ENCODE results near the gene WDR88.

Gene WDR88

DNA sequence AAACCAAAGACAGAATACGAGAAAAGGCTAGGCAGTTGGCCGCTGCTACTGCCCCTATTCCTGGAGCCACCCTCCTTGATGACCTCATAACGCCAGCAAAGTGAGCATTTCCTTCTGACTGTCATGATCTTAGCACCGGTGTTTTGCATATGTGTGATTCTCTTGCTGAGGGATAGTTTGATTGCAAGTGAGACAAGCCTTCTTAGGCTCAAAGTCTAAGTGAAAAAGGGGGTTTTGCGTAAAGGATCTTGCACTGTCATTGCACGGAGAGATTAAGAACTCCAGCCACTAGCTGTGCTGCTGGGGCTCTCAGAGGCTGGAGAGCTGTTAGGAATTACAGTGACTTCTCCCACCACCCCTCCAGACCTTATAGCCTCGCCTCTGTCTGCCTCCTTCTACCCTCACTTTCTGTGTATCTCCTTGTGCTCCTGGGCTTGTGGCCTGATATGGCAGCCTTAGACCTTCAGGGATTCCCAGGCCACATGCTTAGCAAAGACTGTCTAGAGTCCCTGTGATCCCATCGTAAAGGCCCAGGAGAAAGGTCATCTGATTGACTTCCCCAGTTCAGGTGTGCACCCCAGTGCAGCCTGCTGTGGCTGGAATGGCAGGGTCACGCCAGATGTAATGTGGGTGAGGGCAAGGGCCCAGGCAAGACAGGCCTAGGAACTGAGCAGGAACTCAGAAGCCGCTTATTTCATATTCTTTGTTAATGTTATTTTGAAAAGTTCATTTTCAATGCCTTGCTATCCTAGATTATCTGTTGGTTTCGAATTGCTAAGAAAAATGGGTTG lies 38.3 kb upstream of the WDR88 start:
- H3K27me3 Mint-ChIP-seq (ENCODE audit: low read depth) = no peaks in the 10 kb centered on the region
- no peaks in the 10 kb centered on the region for H3K4me1 Mint-ChIP-seq
- peaks cover 62% of the 10 kb centered on the region for H3K36me3 Mint-ChIP-seq (ENCODE audit: low read depth)
- no peak for TF ChIP-seq CTCF (IDR thresholded peaks at IDR 0.05; ENCODE audit: unreplicated experiment in 3 of 3)
- H3K9me3 Mint-ChIP-seq = no peaks in the 10 kb centered on the region
- no peak overlapping the region for H3K4me3 Mint-ChIP-seq
- H3K27ac Mint-ChIP-seq = peak overlapping the region; percentile 80 to 97 (median 90)

GRCh38 chr19:33094436-33095067 lies 37.4 kb upstream of the WDR88 start:
- H3K9me3 Mint-ChIP-seq = no peaks in the 10 kb centered on the region
- H3K36me3 Mint-ChIP-seq (ENCODE audit: low read depth) = peaks cover 61% of the 10 kb centered on the region
- H3K4me1 Mint-ChIP-seq = no peaks in the 10 kb centered on the region
- TF ChIP-seq CTCF (IDR thresholded peaks at IDR 0.05; ENCODE audit: unreplicated experiment in 3 of 3) = no peak
- no peaks in the 10 kb centered on the region for H3K27me3 Mint-ChIP-seq (ENCODE audit: low read depth)
- H3K27ac Mint-ChIP-seq = peak overlapping the region; percentile 80 to 97 (median 90)
- no peak overlapping the region for H3K4me3 Mint-ChIP-seq

- Mint-ChIP-seq H3K4me3 (no peak overlapping the region), H3K4me1 (no peaks in the 10 kb centered on the region), H3K27ac (no peak overlapping the region), H3K27me3 (ENCODE audit: low read depth) (no peaks in the 10 kb centered on the region), H3K9me3 (no peaks in the 10 kb centered on the region), H3K36me3 (ENCODE audit: low read depth) (peaks cover 59% of the 10 kb centered on the region)
- TF ChIP-seq CTCF (IDR thresholded peaks at IDR 0.05; ENCODE audit: unreplicated experiment in 3 of 3) = no peak
Measured at GRCh38 chr19:33096005-33096404, 35.9 kb upstream of the WDR88 start.

- H3K27me3 Mint-ChIP-seq (ENCODE audit: low read depth) = no peaks in the 10 kb centered on the region
- H3K4me3 Mint-ChIP-seq = no peak overlapping the region
- H3K4me1 Mint-ChIP-seq = no peaks in the 10 kb centered on the region
- H3K9me3 Mint-ChIP-seq = no peaks in the 10 kb centered on the region
- H3K36me3 Mint-ChIP-seq (ENCODE audit: low read depth) = peaks cover 67% of the 10 kb centered on the region
- no peak for TF ChIP-seq CTCF (IDR thresholded peaks at IDR 0.05; ENCODE audit: unreplicated experiment in 3 of 3)
- no peak overlapping the region for H3K27ac Mint-ChIP-seq
Measured at GRCh38 chr19:33098055-33098534, 33.8 kb upstream of the WDR88 start.

GRCh38 chr19:33100894-33101644 lies 30.8 kb upstream of the WDR88 start:
- peaks cover 64% of the 10 kb centered on the region for H3K36me3 Mint-ChIP-seq (ENCODE audit: low read depth)
- no peak overlapping the region for H3K27ac Mint-ChIP-seq
- no peaks in the 10 kb centered on the region for H3K27me3 Mint-ChIP-seq (ENCODE audit: low read depth)
- no peak for TF ChIP-seq CTCF (IDR thresholded peaks at IDR 0.05; ENCODE audit: unreplicated experiment in 3 of 3)
- no peak overlapping the region for H3K4me3 Mint-ChIP-seq
- no peaks in the 10 kb centered on the region for H3K4me1 Mint-ChIP-seq
- H3K9me3 Mint-ChIP-seq = no peaks in the 10 kb centered on the region

Data from nephron (organoid).